Measurements from ENCODE around the gene DCDC2B. TPM values are rescaled to one million over a fixed set of nuclear protein-coding genes. Genes with fewer than 3 reads are reported as not detected.

Gene DCDC2B
- total RNA-seq, 2 experiments from 2014 or later, result not detected

DNA sequence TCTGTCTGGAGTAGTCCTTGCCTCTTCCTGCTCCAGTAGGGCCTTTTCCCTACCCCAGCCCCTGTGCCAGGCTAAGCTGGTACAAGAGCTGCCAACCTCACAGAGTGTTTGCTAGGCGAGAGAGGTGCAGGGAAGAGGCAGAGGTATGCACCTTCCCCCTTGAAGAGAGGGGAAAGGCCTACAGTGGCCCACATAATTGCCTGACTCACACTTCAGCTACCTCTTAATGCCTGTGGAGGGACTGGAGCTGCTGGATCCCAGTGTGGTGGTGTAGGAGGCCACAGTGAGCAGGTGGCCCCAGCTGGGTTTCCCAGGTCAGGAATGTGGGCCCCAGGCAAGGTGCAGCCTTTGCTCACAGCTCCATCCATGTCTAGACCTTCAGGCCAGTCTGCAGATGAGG is 11.8 kb upstream of the DCDC2B start:
- no peak overlapping the region for H3K27ac Mint-ChIP-seq
- DNase-seq, result no peak
- intact Hi-C loops (cut with micrococcal nuclease), result no loop called here
- ChIA-PET POLR2A (interaction anchor here (0.6 to 2.6 kb wide), 6 partner anchors 9 to 198 kb away, joined by 3 to 17 read pairs (median 4); partner anchors contain the start of genes BSDC1, IQCC and MARCKSL1), CTCF (interaction anchor here (3.7 kb wide), 1 partner anchor 19 kb away, joined by 12 read pairs; no protein-coding TSS in a partner anchor)
- H3K4me3 Mint-ChIP-seq, result no peak overlapping the region
- no peaks in the 10 kb centered on the region for H3K9me3 Mint-ChIP-seq
- peaks cover 50% of the 10 kb centered on the region for H3K36me3 Mint-ChIP-seq
- H3K4me1 Mint-ChIP-seq (ENCODE audit: low read depth), result peaks cover 59% of the 10 kb centered on the region
- no peaks in the 10 kb centered on the region for H3K27me3 Mint-ChIP-seq

DNA sequence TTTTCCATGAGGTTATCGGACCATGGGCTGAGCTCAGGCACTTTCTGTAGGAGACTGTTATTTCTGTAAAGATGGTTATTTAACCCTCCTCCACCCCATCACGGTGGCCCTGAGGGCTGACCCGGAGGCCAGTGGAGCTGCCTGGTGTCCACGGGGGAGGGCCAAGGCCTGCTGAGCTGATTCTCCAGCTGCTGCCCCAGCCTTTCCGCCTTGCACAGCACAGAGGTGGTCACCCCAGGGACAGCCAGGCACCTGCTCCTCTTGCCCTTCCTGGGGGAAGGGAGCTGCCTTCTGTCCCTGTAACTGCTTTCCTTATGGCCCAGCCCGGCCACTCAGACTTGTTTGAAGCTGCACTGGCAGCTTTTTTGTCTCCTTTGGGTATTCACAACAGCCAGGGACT is 11.1 kb upstream of the DCDC2B start:
- H3K9me3 Mint-ChIP-seq, result no peaks in the 10 kb centered on the region
- peaks cover 61% of the 10 kb centered on the region for H3K4me1 Mint-ChIP-seq (ENCODE audit: low read depth)
- ChIA-PET CTCF (interaction anchor here (0.6 to 3.7 kb wide), 2 partner anchors 18 to 50 kb away, joined by 3 to 12 read pairs; no protein-coding TSS in a partner anchor), POLR2A (interaction anchor here (0.6 to 2.6 kb wide), 5 partner anchors 8 to 197 kb away, joined by 3 to 17 read pairs (median 4); partner anchors contain the start of genes BSDC1, IQCC and MARCKSL1)
- intact Hi-C loops (cut with micrococcal nuclease), result no loop called here
- peaks cover 43% of the 10 kb centered on the region for H3K36me3 Mint-ChIP-seq
- H3K27me3 Mint-ChIP-seq, result no peaks in the 10 kb centered on the region
- DNase-seq, result no peak
- no peak overlapping the region for H3K4me3 Mint-ChIP-seq
- no peak overlapping the region for H3K27ac Mint-ChIP-seq

DNA sequence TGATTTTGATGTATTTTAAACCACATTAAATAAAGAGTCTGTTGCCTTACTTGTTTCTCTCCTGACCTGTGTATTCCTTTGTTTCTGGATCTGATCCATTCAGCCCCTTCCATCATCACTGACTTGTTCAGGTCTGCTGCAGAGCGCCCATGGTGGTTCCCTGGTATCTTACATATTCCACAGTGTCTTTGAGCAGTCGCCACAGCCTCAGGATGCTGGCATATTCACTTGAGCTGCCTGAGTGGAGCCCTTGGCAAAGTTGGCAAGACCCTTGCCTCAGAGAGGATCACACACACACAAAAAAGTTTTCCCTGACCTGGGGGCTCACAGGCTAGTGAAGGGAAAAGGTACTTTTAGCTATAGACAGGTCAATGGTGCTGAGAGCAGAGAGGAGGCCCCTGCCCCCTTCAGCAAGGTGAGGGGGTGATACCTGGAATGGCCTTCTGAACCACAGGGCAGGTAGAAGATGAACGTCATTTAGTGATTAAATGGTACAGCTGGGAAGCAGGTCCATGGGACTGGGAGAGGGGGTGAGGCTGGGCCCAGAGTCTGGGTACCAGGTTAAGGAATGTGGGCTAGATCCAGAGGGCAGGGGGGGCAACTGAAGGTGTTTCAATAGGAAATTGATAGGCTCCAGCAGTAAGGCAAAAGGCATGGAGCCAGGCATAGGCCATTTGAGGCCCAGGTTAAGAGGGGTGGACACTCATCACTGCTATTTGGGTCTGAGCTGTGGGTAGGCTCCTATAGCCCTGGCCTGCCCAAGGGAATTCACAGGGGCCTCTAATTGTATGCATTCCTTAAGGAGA is 10.4 kb upstream of the DCDC2B start:
- H3K4me3 Mint-ChIP-seq, result no peak overlapping the region
- intact Hi-C loops (cut with micrococcal nuclease), result no loop called here
- CTCF ChIA-PET, result interaction anchor here (0.6 to 4.0 kb wide), 4 partner anchors 10 to 179 kb away, joined by 3 to 22 read pairs (median 4); partner anchors contain the start of gene DCDC2B
- H3K9me3 Mint-ChIP-seq, result no peaks in the 10 kb centered on the region
- no peaks in the 10 kb centered on the region for H3K27me3 Mint-ChIP-seq
- POLR2A ChIA-PET, result interaction anchor here (0.6 to 2.6 kb wide), 3 partner anchors 8 to 17 kb away, joined by 3 to 17 read pairs (median 3); no protein-coding TSS in a partner anchor
- H3K36me3 Mint-ChIP-seq, result peaks cover 38% of the 10 kb centered on the region
- DNase-seq, result no peak
- peaks cover 64% of the 10 kb centered on the region for H3K4me1 Mint-ChIP-seq (ENCODE audit: low read depth)
- no peak overlapping the region for H3K27ac Mint-ChIP-seq

DNA sequence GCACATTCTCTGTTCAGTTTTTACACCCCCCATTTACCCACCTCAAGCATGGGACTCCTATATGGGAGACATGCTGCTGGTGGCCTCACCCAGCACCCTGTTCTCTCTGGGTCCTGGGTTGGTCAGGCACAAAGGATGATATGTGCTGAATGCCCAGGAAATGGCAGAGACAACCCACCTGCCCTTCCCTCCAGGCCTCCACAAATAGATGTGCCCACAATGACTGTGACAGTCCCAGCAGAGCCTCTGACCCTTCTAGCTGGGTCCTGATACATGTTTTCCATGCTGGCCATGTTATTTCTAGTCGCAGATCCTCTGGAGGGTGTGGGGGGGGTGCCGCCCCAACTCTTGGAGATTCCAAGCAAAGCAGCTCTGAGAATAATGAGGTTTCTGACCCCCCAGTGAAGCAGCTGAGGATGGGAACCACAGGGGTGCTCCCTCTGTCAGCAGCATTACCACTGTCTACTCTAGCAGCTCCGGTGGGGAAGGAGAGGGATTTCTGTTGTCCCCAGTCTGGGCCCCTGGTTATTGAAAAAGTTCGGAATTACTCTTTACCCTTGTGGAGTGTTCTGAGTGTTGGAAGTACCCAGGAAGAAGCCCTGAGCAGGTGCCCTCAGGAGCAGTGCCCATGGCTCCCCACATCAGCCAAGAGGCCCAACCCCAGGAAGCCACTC is 9.7 kb upstream of the DCDC2B start:
- no peaks in the 10 kb centered on the region for H3K9me3 Mint-ChIP-seq
- POLR2A ChIA-PET, result interaction anchor here (0.6 to 1.0 kb wide), 2 partner anchors 9 to 17 kb away, joined by 3 read pairs; no protein-coding TSS in a partner anchor
- intact Hi-C loops (cut with micrococcal nuclease), result no loop called here
- no peaks in the 10 kb centered on the region for H3K27me3 Mint-ChIP-seq
- no peak overlapping the region for H3K4me3 Mint-ChIP-seq
- CTCF ChIA-PET, result interaction anchor here (0.7 to 4.0 kb wide), 2 partner anchors 10 to 17 kb away, joined by 3 to 22 read pairs; partner anchors contain the start of gene DCDC2B
- no peak overlapping the region for H3K27ac Mint-ChIP-seq
- DNase-seq, result no peak
- H3K4me1 Mint-ChIP-seq (ENCODE audit: low read depth), result peaks cover 60% of the 10 kb centered on the region
- H3K36me3 Mint-ChIP-seq, result peaks cover 32% of the 10 kb centered on the region

DNA sequence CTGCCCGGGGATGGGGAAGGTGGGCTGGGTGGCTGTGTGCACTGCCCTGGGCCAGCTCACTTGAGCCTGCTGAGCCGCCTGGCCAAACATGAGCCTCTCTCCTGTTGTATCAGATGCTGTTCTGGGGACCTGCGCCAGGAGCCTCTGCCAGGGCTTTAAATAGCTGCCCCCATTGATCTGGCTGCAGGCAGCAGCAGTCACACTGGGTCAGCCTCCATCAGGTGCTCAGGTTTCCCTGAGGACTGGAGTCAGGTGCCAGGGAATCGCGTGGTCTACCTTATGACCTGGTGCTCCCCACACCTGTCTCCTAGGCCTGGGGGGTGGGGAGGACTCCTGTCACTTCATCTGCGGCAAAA is 9.2 kb upstream of the DCDC2B start:
- intact Hi-C loops (cut with micrococcal nuclease), result loop anchor here (2.0 kb wide), 2 partner anchors 19 to 23 kb away; partner anchors contain the start of genes EIF3I and TMEM234
- ChIA-PET CTCF (interaction anchor here (1.0 to 4.0 kb wide), 3 partner anchors 16 to 201 kb away, joined by 3 to 22 read pairs (median 3); no protein-coding TSS in a partner anchor), POLR2A (interaction anchor here (1.0 to 2.6 kb wide), 4 partner anchors 18 to 452 kb away, joined by 3 to 16 read pairs (median 4); partner anchors contain the start of genes RBBP4 and TXLNA)
- H3K27me3 Mint-ChIP-seq, result no peaks in the 10 kb centered on the region
- no peaks in the 10 kb centered on the region for H3K9me3 Mint-ChIP-seq
- H3K36me3 Mint-ChIP-seq, result peaks cover 27% of the 10 kb centered on the region
- H3K4me3 Mint-ChIP-seq, result peak overlapping the region; percentile 69
- DNase-seq, result no peak
- peaks cover 57% of the 10 kb centered on the region for H3K4me1 Mint-ChIP-seq (ENCODE audit: low read depth)
- no peak overlapping the region for H3K27ac Mint-ChIP-seq

DNA sequence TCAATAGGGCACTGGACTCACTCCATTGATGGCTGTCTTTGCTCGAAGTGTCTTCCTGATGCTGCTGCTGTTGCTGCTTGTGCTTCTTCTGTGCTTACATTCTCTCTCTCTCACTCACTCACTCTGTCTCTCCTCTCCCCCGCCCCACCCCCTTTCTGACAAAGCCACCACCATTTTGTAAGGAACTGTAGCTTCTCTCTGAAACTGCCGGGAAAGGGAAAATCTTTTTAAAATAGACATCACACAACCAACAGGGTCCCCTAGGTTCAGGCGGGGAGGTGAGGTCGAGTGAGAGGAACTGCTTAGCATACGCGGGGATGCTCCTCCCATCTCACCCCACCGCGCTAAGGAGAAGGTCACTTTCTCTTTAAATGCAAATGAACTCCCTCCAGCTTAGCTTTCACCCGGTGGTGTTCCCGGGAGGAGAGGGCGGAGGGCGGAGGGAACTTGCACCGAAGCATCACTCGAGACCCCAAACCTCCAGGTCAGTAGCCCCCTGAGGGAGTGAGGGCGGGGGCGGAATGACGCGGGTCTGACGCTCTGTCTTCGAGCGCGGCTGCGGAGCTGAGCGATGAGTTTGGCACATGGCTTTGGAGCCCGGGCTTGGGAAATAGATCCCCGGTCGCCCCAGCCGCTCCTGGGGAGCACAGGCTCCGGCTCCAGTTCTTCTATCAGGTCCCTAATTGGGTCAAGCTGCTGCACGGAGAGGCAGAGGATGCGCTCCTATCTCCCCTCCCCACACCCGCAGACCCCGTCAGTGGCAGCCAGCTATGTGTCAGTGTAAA is 8.5 kb upstream of the DCDC2B start, which contains the start of gene CCDC28B:
CCDC28B (plus strand) TSS at position 370 of the 785 bp plus-strand sequence. CDS start 1,341 bp downstream, outside the sequence.
- Mint-ChIP-seq H3K36me3 (peaks cover 21% of the 10 kb centered on the region), H3K27me3 (no peaks in the 10 kb centered on the region), H3K27ac (peak within 1 kb of the TSS; percentile 80), H3K4me1 (ENCODE audit: low read depth) (peaks cover 51% of the 10 kb centered on the region), H3K9me3 (no peaks in the 10 kb centered on the region), H3K4me3 (peak within 1 kb of the TSS; percentile 81)
- intact Hi-C loops (cut with micrococcal nuclease), result loop anchor here (1.0 to 2.0 kb wide), 3 partner anchors 20 to 50 kb away; partner anchors contain the start of genes EIF3I and TMEM234
- ChIA-PET POLR2A (interaction anchor here (0.6 to 2.6 kb wide), 7 partner anchors 15 to 451 kb away, joined by 3 to 16 read pairs (median 4); partner anchors contain the start of genes LCK, MARCKSL1, RBBP4 and TXLNA), CTCF (interaction anchor here (1.0 to 4.0 kb wide), 5 partner anchors 15 to 200 kb away, joined by 3 to 22 read pairs (median 3); no protein-coding TSS in a partner anchor)
- DNase-seq, result peak; percentile 67

DNA sequence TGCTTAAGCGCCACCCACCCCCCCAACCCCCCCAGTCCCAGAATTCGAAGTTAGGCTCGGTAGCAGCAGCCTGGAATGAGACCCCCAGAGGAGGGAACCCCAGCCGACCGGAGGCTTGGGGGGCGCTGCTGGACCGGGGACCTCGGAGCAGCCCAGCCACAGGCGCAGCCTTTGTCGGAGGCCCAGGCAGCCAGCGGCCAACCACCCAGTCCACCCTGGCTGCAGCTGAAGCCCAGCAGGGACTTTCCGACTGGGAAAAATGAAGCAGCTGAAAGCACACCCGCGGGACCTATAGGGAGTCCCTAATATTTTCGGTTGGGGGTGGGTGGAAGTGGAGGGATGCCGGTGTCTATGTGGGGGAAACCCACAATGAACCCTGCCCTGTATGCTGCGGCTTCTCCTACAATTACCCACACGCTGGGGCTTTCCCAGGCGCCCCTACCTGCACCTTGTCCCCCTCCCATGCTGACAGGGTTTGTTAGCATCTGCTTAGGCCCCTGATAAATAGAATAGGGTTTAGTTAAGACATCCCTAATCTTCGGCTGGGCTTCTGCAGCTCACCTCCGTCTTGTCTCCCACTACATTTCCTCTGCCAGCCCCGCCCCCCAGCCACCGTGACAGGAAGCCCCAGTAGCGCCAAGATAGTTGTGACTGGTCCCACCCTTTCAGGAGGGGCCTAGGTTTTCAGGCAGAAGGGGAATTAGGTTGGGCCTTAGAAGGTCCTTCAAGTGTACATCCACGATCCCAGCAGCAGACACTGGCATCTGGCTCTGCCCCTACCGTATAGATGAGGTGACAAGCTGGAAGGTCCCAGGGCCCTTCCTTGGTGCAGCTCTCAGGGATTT is 7.7 kb upstream of the DCDC2B start:
- peak; percentile 89 for DNase-seq
- H3K27me3 Mint-ChIP-seq, result no peaks in the 10 kb centered on the region
- ChIA-PET POLR2A (interaction anchor here (0.6 to 2.6 kb wide), 7 partner anchors 14 to 135 kb away, joined by 3 to 16 read pairs (median 4); partner anchors contain the start of genes LCK, MARCKSL1 and TXLNA), CTCF (interaction anchor here (1.0 to 4.0 kb wide), 4 partner anchors 15 to 199 kb away, joined by 3 to 22 read pairs (median 8); no protein-coding TSS in a partner anchor)
- peak overlapping the region; percentile 81 for H3K4me3 Mint-ChIP-seq
- no peaks in the 10 kb centered on the region for H3K9me3 Mint-ChIP-seq
- intact Hi-C loops (cut with micrococcal nuclease), result loop anchor here (1.0 to 2.0 kb wide), 3 partner anchors 20 to 49 kb away; partner anchors contain the start of genes EIF3I and TMEM234
- H3K4me1 Mint-ChIP-seq (ENCODE audit: low read depth), result peaks cover 45% of the 10 kb centered on the region
- H3K36me3 Mint-ChIP-seq, result peaks cover 16% of the 10 kb centered on the region
- peak overlapping the region; percentile 80 for H3K27ac Mint-ChIP-seq

DNA sequence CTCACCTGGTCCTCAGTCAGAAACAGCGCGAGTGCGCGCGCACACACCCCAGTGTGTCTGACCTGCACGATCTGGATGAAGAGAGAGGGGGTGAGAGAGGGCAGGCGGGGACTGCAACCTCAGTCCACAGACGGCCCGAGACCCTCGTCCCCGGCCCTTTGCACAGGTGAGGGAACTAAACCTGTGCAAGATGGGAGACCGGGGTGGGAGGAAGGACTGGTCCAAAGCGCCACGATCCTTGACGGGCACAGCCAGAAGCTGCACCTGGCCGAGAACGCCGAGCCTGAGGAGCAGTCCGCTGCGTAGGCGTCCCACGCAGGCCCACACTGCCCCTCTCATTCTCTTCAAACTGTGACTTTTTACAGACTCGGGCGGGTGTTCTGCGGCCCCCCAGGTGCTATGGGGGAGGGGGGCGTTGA is 3.9 kb upstream of the DCDC2B start:
- H3K4me3 Mint-ChIP-seq, result peak overlapping the region; percentile 89
- ChIA-PET POLR2A (interaction anchor here (0.6 to 2.8 kb wide), 5 partner anchors 11 to 614 kb away, joined by 3 to 19 read pairs (median 3); partner anchors contain the start of gene TXLNA), CTCF (interaction anchor here (1.8 to 3.7 kb wide), 2 partner anchors 11 to 43 kb away, joined by 9 to 31 read pairs; partner anchors contain the start of gene FAM167B)
- peaks cover 2% of the 10 kb centered on the region for H3K36me3 Mint-ChIP-seq
- DNase-seq, result no peak
- H3K9me3 Mint-ChIP-seq, result no peaks in the 10 kb centered on the region
- H3K27me3 Mint-ChIP-seq, result no peaks in the 10 kb centered on the region
- peaks cover 37% of the 10 kb centered on the region for H3K4me1 Mint-ChIP-seq (ENCODE audit: low read depth)
- H3K27ac Mint-ChIP-seq, result no peak overlapping the region
- intact Hi-C loops (cut with micrococcal nuclease), result no loop called here

DNA sequence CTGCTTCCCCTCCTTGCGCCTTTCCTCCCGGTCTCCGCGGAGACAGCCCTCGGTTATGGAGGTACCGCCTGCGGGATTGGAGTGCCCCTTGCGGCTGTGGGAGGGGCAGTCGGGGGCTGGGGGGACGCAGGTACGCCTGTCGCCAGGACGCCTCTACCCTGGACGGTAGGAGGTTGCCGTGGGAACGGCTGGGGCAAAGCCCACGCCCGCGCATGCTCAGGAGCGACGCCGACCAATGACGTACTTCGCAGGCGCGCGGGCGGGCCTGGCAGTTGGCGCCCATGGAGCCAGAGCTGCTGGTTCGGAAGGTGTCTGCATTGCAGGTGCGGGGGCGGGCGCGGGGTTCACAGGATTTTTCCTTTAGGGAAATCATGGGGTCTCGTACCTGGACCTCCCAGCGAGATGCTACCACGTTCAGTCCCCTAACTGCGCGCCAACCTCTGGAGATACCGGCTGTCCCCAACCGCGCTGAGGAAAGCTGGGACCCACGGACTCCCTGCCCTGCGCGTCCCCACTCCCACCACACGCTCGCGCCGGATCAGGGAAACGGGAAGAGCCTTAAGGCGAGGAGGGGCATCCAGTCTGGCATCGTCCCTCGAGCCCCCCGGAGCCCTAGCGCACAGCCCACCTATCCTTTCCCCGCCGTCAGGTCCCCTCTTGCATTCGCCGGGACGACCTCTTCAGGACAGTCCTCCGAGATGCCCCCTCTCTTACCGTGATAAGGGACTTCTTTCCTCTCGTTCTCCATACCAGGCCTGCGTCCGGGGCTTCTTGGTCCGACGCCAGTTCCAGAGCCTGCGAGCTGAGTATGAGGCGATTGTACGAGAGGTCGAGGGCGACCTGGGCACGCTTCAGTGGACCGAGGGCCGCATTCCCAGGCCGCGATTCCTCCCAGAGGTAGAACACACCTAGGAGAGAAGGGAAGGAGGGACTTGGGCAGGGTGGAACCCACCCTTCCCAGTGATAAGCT is 3.2 kb upstream of the DCDC2B start, which contains the start of gene IQCC:
IQCC (plus strand) TSS at position 271 of the 970 bp plus-strand sequence; CDS start at position 282, 11 bp downstream.
- no peaks in the 10 kb centered on the region for H3K27me3 Mint-ChIP-seq
- H3K36me3 Mint-ChIP-seq, result peaks cover 2% of the 10 kb centered on the region
- POLR2A ChIA-PET, result interaction anchor here (0.5 to 2.8 kb wide), 10 partner anchors 8 to 613 kb away, joined by 3 to 19 read pairs (median 3); partner anchors contain the start of gene TXLNA
- peaks cover 32% of the 10 kb centered on the region for H3K4me1 Mint-ChIP-seq (ENCODE audit: low read depth)
- peak within 1 kb of the TSS; percentile 58 for H3K27ac Mint-ChIP-seq
- CTCF ChIA-PET, result interaction anchor here (0.7 to 3.7 kb wide), 5 partner anchors 10 to 132 kb away, joined by 3 to 31 read pairs (median 4); partner anchors contain the start of genes FAM167B, MARCKSL1 and TMEM39B
- intact Hi-C loops (cut with micrococcal nuclease), result no loop called here
- H3K4me3 Mint-ChIP-seq, result peak within 1 kb of the TSS; percentile 89
- peak; percentile 92 for DNase-seq
- H3K9me3 Mint-ChIP-seq, result no peaks in the 10 kb centered on the region

All from activated CD4-positive, alpha-beta memory T cell treated with anti-CD3 and anti-CD28 coated beads for 36 hours (primary cell).